BLaER1 treated with 17β-estradiol and CSF1 and Interleukin-3, amounts not matched to agents 10 nM and 100 nM (cell line): ENCODE data around the gene BRAT1.

Experiments
- H3K27ac ChIP-seq, 11 experiments: shearing (Covaris generic); formaldehyde crosslinking; 2 replicates each; pipeline ENCODE4 v1.8.1; 2022
- H3K27me3 ChIP-seq, 11 experiments: shearing (Covaris generic); formaldehyde crosslinking; 2 replicates each; pipeline ENCODE4 v1.8.1; 2022
- H3K36me3 ChIP-seq, 11 experiments: shearing (Covaris generic); formaldehyde crosslinking; 2 replicates each; pipeline ENCODE4 v1.8.1; 2022
- H3K4me1 ChIP-seq, 10 experiments: shearing (Covaris generic); formaldehyde crosslinking; 2 replicates each; pipeline ENCODE4 v1.8.1; 2022
- H3K4me2 ChIP-seq, 11 experiments: shearing (Covaris generic); formaldehyde crosslinking; 2 replicates each; pipeline ENCODE4 v1.8.1; 2022
- H3K4me3 ChIP-seq, 10 experiments: shearing (Covaris generic); formaldehyde crosslinking; 2 replicates each; pipeline ENCODE4 v1.8.1; 2022
- H3K9ac ChIP-seq, 11 experiments: shearing (Covaris generic); formaldehyde crosslinking; 2 replicates each; pipeline ENCODE4 v1.8.1; 2022
- H3K9me3 ChIP-seq, 11 experiments: shearing (Covaris generic); formaldehyde crosslinking; replicated peaks in 1 of 11; 2 replicates each; pipeline ENCODE4 v1.8.1; 2022
- H4K20me1 ChIP-seq, 11 experiments: shearing (Covaris generic); formaldehyde crosslinking; 2 replicates each; pipeline ENCODE4 v1.8.1; 2022
- Cebpa-rat ChIP-seq, 11 experiments: shearing (Covaris generic); IDR thresholded peaks; 2 replicates each; pipeline ENCODE4 v1.8.1; 2022

The BRAT1 gene

DNA sequence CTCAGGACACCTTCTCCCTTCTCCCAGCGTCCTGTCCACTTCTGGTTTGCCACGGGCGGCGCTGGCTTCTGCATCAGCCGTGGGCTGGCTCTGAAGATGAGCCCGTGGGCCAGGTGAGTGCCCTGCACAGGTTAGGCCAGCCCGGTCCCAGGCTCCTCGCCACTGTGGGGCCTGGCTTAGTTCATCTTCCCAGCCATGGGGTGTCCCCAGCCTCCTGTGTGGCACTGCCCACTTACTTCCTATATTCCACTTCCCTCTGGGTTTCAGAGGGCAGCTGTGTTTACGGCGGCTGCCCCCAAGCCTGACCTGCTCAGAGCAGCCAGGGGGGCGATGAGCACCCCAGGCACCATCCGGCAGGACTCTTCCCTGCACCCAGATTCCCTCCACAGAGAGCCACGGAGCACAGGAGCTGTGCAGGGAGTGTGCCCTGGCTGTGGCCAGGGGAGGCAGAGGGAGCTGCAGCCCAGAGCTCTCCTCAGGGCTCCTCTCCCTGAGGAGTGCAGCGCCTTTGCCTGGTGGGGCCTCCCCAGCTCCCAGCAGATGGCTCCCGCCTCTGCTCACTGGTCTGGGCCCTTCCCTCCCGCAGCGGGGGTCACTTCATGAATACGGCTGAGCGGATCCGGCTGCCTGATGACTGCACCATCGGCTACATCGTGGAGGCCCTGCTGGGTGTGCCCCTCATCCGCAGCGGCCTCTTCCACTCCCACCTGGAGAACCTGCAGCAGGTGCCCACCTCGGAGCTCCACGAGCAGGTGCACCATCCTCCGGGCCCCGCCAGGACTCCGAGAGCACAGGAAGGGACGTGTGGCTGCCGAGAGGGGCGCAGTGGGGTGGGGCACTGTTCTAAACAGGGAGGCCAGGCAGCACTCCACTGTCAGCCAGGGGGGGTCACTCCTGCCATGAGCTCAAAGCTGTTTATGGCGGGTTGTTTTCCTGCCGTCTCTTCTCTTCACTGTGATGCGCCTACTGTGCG is 29.4 kb downstream of the BRAT1 start:
- no peaks in the 10 kb centered on the region for H3K9me3 ChIP-seq
- H3K9ac ChIP-seq = peak overlapping the region in 9 of 11 experiments; percentile 20 to 82 (median 44); a peak in 11 of 22 replicates
- peak overlapping the region in 6 of 11 experiments; percentile 1 to 80 (median 32); a peak in 10 of 22 replicates for H3K27ac ChIP-seq
- no peaks in the 10 kb centered on the region for H3K27me3 ChIP-seq
- TF ChIP-seq Cebpa-rat (IDR thresholded peaks at IDR 0.05) = no peak
- H3K36me3 ChIP-seq = peaks cover 20 to 49% (median 30%) of the 10 kb centered on the region in 11 experiments
- H4K20me1 ChIP-seq = peaks cover 0 to 94% (median 76%) of the 10 kb centered on the region in 11 experiments; a peak in 19 of 22 replicates
- H3K4me2 ChIP-seq = peak overlapping the region; percentile 85 to 100 (median 96)
- peaks cover 88 to 98% (median 96%) of the 10 kb centered on the region in 10 experiments for H3K4me1 ChIP-seq
- H3K4me3 ChIP-seq = peak overlapping the region in 2 of 10 experiments; percentile 4; a peak in 1 of 20 replicates

DNA sequence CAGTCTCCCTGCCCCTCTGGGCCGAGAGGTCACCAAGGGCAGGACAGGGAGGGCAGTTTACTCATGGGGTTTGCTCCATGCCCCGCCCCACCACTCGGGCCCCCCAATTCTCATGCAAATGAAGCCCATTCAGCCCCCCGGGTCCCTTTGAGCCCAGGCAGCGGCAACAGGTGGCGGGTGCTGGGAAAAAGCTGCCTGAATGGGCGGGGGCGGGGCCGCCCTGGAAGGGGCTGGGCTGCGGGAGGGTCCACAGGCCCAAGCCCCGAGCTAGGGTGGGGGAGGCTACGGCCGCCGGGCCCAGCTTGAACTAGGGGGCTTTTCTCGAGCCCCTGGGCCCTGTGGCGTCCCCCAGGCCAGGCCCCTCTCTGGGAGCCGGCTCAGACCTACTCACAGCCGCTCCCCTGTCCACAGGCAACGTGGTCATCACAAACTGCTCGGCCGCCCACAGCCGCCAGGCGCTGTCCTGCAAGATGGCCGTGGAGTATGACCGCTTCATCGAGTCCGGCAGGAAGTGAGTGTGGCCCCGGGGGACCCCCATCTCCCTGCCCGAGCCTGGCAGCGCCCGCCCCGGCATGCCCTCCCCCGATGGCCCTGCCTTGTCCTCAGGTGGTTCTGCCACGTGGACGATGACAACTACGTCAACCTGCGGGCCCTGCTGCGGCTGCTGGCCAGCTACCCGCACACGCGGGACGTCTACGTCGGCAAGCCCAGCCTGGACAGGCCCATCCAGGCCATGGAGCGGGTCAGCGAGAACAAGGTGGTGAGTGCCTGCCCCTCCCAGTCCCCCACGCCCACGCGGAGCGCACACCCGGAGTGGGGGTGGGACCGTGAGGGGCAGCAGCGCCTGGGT is 30.3 kb downstream of the BRAT1 start:
- peak overlapping the region in 10 of 11 experiments; percentile 26 to 83 (median 52); a peak in 12 of 22 replicates for H3K9ac ChIP-seq
- H3K4me3 ChIP-seq = peak overlapping the region in 4 of 10 experiments; percentile 4 to 80 (median 75); a peak in 3 of 20 replicates
- peak overlapping the region; percentile 85 to 100 (median 96) for H3K4me2 ChIP-seq
- H3K36me3 ChIP-seq = peaks cover 20 to 49% (median 30%) of the 10 kb centered on the region in 11 experiments
- TF ChIP-seq Cebpa-rat (IDR thresholded peaks at IDR 0.05) = no peak
- peak overlapping the region in 7 of 11 experiments; percentile 1 to 80 (median 29); a peak in 11 of 22 replicates for H3K27ac ChIP-seq
- H3K4me1 ChIP-seq = peaks cover 85 to 96% (median 94%) of the 10 kb centered on the region in 10 experiments
- H3K9me3 ChIP-seq = no peaks in the 10 kb centered on the region
- H4K20me1 ChIP-seq = peaks cover 0 to 95% (median 85%) of the 10 kb centered on the region in 11 experiments; a peak in 19 of 22 replicates
- no peaks in the 10 kb centered on the region for H3K27me3 ChIP-seq

DNA sequence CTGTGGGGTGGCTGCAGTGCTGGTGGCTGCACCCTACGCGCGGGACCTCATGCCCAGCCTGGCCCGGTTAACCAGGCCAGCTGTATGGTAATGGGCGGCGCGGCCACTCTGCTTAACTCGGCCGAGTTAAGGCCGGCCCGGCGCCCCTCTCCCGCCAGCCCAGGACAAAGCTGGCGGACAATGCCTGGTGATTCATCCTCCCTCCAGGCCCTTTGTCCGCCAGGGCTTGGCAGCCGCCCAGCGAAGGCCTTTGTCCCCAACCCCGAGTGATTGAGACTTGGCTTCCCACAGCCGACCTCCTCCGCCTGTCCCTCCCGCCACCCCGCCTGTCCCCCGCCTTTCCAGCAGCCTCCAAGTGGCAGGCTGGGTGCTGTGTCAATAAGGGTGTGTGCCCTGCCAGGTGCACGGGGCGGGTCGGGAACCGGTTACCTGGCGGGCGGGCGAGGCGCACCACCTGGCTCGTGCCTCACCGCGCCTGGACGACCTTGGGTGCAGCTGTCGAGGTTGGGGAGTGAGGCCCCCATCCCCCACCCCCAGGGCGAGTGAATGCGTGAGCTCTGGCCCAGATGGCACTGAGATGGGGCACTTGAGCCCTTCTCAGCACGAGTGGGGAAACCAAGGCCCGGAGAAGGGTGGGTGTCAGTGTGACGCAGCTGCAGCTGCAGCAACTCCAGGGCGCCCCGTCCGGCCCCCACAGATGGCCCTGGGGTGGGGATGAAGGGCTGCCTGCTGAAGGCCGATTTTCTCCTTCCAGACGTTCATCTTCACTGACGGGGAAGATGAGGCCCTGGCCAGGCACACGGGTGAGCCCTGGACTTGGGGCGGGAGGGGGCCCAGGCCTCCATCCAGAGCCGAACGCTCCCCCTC is 31.1 kb downstream of the BRAT1 start:
- Histone ChIP-seq H3K9me3 (no peaks in the 10 kb centered on the region), H3K4me2 (peak overlapping the region; percentile 85 to 100 (median 96)), H3K4me3 (peak overlapping the region; percentile 66 to 82 (median 74); a peak in 15 of 20 replicates), H3K27me3 (no peaks in the 10 kb centered on the region), H3K36me3 (peaks cover 20 to 49% (median 30%) of the 10 kb centered on the region in 11 experiments), H3K27ac (peak overlapping the region in 8 of 11 experiments; percentile 1 to 84 (median 78); a peak in 11 of 22 replicates), H4K20me1 (peaks cover 0 to 94% (median 87%) of the 10 kb centered on the region in 11 experiments; a peak in 19 of 22 replicates), H3K9ac (peak overlapping the region in 10 of 11 experiments; percentile 60 to 86 (median 80); a peak in 18 of 22 replicates), H3K4me1 (peaks cover 80 to 89% (median 86%) of the 10 kb centered on the region in 10 experiments)
- no peak for TF ChIP-seq Cebpa-rat (IDR thresholded peaks at IDR 0.05)

DNA sequence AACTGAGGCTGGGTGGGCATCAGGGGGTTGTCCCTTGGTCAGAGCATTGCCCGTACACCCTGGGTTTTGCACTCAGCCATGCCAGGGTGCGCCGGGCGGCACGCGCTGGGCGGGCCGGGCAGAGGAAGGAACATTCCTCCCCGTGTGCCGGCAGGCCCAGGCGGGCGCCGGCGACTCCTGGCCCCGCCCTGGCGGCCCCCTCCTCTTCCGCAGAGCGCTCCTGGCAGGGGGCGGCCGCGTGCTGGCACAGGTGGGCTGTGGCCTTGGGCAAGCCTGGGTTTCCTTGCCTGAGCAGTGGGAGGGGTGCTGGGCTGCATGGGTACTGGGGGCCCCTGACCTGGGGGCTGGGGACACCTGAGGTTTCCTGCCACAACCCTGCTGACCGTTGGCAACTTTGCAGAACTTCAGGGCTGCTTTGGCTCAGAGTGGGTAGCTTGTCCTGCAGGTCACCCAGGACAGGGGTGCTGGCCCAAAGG is 31.8 kb downstream of the BRAT1 start:
- Histone ChIP-seq H3K4me3 (peak overlapping the region; percentile 66 to 82 (median 74); a peak in 19 of 20 replicates), H3K27me3 (no peaks in the 10 kb centered on the region), H4K20me1 (peaks cover 0 to 88% (median 83%) of the 10 kb centered on the region in 11 experiments; a peak in 19 of 22 replicates), H3K4me2 (peak overlapping the region; percentile 85 to 100 (median 96)), H3K27ac (peak overlapping the region in 9 of 11 experiments; percentile 69 to 84 (median 80); a peak in 15 of 22 replicates), H3K9ac (peak overlapping the region in 10 of 11 experiments; percentile 60 to 86 (median 80); a peak in 19 of 22 replicates), H3K4me1 (peaks cover 80 to 89% (median 87%) of the 10 kb centered on the region in 10 experiments), H3K36me3 (peaks cover 20 to 46% (median 30%) of the 10 kb centered on the region in 11 experiments), H3K9me3 (no peaks in the 10 kb centered on the region)
- no peak for TF ChIP-seq Cebpa-rat (IDR thresholded peaks at IDR 0.05)

DNA sequence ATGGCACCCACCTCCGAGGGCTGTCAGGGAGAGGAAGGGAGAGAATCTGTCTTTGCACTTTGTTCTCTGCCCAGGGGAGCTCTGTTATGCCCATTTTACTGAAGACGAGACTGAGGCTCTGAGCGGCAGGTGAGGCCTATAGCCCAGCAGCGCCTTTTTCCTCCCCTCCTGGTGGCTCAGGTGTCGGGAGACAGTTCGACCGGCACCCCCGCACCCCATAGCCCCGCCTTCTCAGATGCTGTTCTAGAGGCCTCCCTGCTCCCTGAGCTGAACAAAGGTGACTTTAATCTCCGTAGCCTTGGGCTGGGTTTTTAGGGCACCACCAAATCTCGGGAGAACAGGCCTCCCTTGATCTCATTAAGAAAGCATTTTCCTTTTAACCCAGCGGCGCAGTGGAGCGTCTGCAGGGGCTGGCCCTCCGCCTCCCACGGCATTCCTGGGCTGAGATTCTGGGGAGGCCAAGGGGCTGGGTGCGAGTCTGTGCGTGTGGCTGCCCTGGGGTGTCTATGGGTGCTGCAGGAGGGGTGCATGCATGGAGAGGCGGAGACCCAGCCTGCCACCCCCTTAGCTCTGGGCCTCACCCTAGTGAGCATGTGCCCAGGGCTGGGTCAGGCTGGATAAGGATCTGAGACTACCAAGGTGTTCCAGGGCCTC is 32.4 kb downstream of the BRAT1 start:
- H3K36me3 ChIP-seq = peaks cover 20 to 44% (median 30%) of the 10 kb centered on the region in 11 experiments
- H3K9me3 ChIP-seq = no peaks in the 10 kb centered on the region
- H3K4me2 ChIP-seq = peak overlapping the region; percentile 85 to 100 (median 96)
- H3K27ac ChIP-seq = peak overlapping the region in 9 of 11 experiments; percentile 69 to 84 (median 80); a peak in 18 of 22 replicates
- H4K20me1 ChIP-seq = peaks cover 0 to 82% (median 78%) of the 10 kb centered on the region in 11 experiments; a peak in 19 of 22 replicates
- H3K9ac ChIP-seq = peak overlapping the region; percentile 20 to 86 (median 78); a peak in 19 of 22 replicates
- H3K4me1 ChIP-seq = peaks cover 80 to 89% (median 87%) of the 10 kb centered on the region in 10 experiments
- no peak for TF ChIP-seq Cebpa-rat (IDR thresholded peaks at IDR 0.05)
- no peaks in the 10 kb centered on the region for H3K27me3 ChIP-seq
- peak overlapping the region; percentile 66 to 82 (median 74) for H3K4me3 ChIP-seq

DNA sequence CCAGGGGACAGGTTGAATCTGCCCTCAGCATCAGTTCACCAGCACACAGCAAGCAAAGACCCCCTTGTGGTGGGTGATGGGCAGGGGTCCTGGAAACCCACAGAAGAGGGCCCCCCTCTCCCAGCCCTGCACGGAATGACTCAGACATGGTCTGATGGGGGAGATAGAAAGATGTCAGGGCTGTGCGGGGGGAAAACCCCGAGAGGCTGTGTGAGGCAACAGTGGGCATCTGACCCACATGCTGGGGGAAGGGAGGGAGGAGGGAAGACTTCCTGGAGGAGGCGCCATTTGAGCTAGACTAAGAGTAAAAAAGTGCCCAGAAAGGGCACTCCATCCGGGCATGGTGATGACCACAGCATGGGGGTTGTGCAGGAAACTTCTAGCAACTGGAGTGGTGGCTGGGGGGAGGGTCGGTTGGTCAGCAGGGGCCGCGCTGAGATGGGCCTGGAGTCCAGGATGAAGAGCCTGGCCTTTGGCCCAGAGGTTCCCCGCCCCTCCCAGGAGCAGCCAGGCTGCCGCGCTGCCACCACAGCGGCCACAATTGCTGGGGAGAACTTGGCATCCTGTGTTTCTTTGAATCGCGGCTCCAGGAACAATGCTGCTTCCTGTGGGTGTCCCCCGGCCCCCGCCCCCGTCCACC is 33.3 kb downstream of the BRAT1 start:
- Histone ChIP-seq H3K9ac (peak overlapping the region; percentile 70 to 86 (median 78); a peak in 21 of 22 replicates), H3K4me3 (peak overlapping the region; percentile 66 to 82 (median 74)), H3K4me2 (peak overlapping the region; percentile 85 to 100 (median 96)), H4K20me1 (peaks cover 0 to 73% (median 71%) of the 10 kb centered on the region in 11 experiments; a peak in 19 of 22 replicates), H3K4me1 (peaks cover 80 to 89% (median 87%) of the 10 kb centered on the region in 10 experiments), H3K27ac (peak overlapping the region in 10 of 11 experiments; percentile 52 to 84 (median 78); a peak in 20 of 22 replicates), H3K27me3 (no peaks in the 10 kb centered on the region), H3K9me3 (no peaks in the 10 kb centered on the region), H3K36me3 (peaks cover 15 to 35% (median 24%) of the 10 kb centered on the region in 11 experiments)
- TF ChIP-seq Cebpa-rat (IDR thresholded peaks at IDR 0.05) = peak in 8 of 11 experiments; percentile 35 to 88 (median 62); a peak in 11 of 22 replicates
